NCI-H146 (cell line): ENCODE data around the gene AMER1.
"Not testable (repeated sequence)": the region's sequence is repeated elsewhere in the genome, so short reads cannot be mapped to it uniquely, and the experiment has no call there.

Experiments used
- DNase-seq: peaks from one replicate; lab custom pipeline; 2025; lab: John Stamatoyannopoulos, UW

The AMER1 gene

DNA sequence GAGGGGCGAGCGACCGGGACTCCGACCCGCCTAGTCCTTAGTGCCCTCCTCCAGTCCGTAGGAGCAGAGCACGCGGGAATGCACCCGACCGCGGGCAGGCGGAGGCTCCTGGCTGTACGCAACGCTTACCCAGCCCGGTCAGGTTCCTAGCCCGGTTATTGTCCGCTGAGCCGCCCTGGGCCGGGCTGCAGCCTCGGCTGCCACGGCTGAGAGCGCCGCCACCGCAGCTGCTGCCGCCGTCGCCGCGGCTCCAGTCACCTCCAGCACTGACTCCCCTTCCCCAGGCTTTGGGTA lies at the start of gene AMER1:
AMER1 (minus strand) TSS at position 268 of the 294 bp plus-strand sequence. CDS start 12,422 bp downstream, outside the sequence.
- no peak for DNase-seq

DNA sequence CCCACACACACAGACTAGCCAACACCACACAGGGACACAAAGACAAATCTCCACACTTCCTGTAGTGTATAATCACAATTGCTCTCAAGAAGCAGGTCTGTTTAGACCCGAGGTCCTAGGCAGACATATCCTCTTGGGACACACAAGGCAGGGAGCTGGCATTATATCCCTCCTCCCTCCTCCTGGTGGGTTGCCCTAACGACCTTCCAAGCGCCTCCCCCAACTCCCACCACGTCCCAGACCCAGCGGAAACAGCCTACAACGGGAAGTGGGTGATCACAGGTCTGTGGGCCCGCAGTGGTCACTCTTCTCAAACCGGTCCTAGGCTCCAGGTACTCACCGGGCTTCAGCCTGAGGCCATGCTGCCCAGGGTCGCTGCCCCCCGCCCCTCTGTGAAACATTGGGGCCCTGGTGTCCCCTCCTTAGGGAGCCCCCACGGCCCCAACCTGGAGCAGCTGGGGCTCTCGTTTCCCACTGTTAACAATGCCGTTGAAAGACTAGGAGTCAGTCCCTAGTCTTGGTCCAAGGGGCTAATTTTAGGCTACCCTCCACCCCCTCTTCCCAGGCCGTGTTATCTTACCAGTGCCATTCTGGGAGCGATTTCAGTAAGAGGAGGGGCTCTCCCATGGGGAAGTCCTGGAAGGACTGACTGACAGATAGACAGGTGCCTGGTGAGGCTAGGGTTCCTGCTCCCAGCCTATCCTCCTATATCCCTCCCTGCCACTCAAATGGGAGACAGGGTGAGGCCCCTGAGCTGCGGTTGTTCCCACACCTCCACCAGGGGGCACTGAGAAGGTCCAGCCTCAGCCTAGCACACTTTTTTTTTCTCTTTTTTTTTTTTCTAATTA lies 24.8 kb upstream of the AMER1 start, which contains the start of gene ASB12:
ASB12 (minus strand) TSS at position 485 of the 848 bp plus-strand sequence. CDS start 4,957 bp downstream, outside the sequence.
- DNase-seq: no peak

DNA sequence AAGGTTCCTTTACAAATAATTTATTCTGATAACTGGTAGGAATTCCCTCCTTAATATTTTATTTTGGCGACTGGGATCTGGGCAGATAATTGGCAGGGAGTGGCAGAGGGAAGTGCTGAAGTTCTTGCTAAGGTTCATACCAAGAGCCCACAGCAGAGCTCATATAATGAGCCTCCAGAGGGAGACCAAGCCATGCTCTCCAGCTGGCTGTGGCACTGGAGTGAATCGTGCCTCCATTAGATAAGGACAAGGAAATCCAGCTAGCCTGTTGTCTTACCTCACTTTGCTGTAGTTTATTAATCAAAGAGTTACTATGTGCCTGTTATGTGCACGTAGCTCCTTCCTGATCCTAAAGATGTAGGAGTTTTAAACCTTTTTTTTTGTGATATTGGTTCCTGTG lies 23.6 kb upstream of the AMER1 start:
- DNase-seq: no peak

DNA sequence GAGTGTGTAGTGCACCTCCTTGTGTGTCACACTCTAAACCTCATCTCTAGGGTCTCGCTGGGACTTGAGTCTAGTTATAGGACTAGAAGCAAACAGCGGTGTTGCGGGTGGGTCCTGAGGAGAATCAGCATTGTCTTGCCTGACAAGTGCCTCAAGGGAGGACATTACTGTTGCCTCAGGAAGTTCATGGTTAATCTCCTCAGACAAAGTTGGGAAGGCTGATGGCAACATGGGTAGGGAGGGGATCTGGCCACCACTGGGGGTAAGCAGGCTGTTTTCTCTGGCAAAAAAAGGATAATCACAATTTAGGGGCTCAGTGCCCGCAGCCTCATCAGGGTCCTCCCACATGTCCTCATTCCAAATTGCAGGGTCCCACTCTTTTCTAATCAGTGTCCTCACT lies 12.5 kb upstream of the AMER1 start:
- no peak for DNase-seq

DNA sequence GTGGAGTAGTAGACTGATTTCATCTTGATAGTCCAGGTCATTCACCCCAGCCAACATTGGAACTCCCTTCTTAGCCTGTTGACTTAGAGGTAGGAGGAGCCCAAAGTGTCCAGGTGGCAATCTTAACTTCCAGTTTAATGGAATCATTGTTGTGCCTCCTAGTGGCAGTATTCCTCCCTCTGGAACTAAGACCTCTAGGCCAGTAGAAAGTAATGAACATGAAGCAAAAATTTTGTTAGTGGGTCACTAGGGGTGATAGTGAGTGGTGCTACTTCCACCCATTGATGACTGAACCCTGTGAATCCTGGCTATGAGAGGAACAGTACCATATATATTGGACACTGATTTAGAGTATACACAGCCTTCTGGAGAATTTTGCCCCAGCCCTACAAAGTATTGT lies 8.5 kb upstream of the AMER1 start:
- DNase-seq: not testable (repeated sequence)

DNA sequence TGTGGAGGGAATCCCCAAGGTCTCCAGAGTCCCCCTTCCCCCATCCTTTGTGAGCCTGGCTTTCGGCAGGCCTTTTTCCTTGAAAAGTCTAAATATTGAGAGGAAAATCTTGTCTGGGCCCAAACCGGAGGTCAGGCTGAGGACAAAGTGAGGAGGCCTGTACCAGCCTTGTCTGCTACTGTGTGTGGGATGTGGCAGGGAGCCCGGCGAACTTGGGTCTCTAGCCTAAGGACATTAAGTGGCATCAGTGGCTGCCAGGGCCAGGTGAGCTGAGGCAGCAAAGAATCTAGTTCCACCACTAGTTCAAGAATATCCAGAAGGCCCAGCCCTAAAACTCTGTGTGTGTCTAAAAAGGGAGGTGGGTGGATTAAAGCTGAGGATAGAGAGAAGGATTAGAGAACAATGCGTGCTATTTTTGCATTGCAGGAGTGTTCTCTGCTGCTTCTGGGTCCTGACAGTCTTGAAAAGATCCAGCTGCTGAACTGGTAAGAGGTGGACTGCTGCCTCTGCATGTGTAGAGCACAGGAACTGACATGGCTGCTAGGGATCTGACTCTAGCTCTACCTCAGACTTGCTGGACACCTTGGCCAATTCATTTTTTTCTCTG lies 1.2 kb upstream of the AMER1 start:
- no peak for DNase-seq

DNA sequence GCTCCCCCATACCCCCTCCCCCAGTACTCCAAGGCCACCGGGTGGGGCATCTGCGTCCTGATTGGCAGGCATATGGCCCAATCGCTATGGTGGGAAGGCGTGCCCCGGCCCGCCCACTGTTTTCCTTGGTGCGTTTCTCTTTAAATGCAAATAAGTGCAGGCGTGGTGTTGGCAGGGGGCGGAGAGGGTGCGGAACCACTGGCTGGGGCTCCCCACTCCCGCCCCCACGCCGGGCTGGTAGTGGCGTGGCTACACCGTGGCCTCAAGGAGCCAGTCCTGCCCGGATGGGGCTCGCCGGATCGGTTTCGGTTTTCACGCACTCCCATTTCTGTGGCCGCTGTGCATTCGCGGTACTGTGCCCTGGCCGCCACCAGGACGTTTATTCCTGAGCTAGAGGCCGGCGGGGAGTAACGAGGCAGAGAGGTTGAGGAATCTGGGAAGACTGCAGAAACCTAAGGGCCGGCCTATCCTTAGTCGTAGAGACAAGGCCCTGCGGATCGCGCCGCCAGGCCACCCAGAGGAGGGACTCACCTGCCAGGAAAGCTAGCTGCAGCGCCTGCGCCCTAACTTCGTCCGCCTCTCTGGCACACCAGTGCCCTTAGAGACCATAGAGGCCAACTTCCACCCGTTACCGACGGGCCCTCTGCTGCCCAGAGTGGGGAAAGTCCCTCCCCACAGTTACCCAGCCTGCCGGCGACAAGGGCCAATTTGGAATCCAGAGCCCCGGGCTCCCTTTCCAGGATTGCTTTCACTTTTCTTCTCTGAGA lies 410 bp upstream of the AMER1 start:
- peak; percentile 95 for DNase-seq

DNA sequence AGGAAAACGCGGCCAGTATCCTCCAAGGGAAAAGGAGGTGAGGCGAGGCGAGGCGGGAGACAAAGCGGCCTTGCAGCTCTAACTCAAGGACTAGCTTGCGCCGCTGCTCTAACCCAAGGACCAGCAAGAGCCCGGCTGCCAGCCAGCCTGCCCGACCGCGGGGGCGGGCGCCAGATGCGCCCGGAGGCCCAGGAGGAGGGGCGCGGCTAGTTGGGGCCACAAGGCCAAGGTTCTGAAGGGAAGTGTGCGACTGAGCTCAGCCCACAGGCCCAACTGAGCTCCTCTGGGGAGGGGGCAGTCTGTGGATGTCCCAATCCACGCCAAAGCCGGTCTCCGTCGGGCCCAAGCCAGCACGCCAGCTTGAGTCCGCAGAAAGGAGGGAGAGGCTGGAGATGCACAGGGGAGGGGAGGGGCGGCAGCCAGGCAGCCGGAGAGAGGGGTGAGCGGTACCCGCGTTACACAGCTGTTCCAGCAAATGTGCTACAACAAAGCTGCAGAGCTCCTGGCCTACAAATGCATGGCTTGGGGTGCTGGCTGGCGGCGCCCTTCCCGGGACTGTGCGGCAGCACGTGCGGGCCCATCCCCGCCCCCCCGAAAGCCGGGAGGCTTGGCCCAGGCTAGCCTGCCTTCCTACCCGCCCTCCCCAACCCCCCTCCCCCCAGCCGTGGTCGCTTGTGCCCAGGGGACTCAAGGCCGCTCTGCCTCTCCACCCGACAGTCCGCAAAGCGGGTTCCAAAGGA lies 637 bp downstream of the AMER1 start:
- DNase-seq: peak; percentile 55

DNA sequence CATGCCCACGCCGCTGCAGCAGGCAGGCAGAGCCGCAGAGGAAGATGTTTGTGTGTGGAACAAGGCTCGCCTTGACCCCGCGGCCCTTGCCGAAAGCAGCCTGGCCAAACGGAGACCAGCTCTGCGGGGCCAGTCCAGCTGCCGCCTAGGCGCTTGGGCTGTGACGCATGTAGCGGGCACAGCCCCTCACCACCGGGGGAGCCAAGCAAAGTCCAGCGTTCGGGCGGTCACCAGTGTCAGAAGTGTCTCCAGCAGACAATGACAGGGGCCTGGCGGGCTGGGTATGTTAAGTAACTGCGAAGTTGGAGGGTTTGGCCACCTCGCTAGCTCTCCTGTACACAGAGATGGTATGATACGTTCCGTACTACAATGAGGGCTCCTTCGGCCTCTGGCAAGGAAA lies 1.3 kb downstream of the AMER1 start:
- peak; percentile 8 for DNase-seq

DNA sequence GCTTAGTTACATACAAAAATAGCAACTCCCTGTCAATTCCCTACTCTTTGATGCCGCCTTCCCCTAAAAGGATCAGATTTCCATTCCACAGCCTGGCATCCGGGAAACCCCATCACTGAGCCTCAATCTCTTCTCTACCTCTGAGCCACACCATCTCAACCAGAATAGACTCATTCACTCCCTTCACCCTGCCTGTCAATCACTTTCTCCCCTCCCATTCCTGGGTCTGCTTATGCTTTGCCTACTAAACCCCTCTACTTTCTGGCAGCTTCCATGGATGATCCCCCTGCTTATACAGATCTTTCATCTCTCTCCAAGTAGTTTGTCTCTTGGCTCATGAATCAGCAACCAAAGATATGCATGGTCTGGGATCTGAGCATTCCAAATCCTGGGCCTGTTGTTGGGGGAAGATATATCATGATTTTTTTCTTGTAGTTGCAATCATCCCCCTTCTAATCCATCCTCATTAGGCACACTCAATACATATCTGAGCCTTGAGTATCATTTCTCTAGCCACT lies 2.6 kb downstream of the AMER1 start:
- no peak for DNase-seq

DNA sequence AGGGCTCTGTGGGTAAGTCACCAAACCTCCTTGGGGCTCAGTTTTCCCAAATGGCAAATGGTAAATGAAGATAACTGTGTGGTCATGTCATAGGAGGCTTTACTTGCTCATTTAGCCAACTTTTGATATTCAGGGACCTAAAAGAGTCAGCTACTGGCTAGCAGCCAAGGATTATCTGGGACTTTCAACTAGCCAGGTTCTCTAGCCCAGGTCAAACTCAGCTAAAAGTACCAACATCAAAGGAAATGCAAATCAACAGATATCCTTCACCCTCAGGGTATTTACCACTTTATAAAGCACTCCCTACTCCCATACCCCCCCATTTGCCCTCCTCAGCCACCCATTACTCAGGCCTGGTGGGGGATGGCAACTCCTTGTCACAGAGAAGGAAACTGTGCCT lies 7.5 kb downstream of the AMER1 start:
- DNase-seq: no peak

DNA sequence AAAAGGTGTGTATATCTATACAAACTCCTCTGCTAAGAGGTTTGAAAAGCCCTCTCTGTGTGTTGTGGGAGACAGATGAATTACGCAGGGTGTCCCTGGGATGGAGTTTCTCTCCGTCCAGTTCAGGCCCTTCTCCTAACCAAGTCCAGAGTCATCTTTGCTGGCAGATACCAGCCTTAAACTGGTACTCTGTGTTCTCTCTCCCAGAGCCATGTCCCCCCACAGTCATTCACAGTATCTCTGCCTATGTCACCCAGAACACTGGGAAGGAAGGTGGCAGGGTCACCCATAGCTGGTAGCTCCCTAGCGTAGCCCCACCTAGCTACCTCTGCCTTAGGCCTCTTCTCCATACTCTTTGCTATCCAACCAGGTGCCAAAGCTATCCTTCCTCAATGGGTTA lies 8.9 kb downstream of the AMER1 start:
- DNase-seq: no peak

DNA sequence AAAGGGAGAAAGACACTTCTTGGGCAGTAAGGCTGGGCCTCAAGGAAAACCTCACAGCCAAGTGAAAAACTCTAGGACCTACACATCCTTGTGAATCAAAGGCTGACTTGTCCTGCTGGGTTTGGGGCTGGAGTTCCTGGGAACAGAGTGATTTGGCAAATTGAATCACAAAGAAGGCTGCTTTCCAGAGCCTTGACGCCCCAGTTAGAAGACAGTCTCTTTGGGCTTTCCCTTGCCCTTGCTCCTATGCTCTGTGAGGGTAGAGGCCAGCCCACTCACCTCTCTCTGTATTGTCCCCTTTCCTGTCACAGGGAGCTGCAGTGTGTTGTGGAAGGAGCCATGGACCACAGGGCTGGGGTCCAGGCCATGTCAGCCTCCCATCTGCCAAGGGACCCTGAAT lies 9.6 kb downstream of the AMER1 start:
- DNase-seq: no peak

DNA sequence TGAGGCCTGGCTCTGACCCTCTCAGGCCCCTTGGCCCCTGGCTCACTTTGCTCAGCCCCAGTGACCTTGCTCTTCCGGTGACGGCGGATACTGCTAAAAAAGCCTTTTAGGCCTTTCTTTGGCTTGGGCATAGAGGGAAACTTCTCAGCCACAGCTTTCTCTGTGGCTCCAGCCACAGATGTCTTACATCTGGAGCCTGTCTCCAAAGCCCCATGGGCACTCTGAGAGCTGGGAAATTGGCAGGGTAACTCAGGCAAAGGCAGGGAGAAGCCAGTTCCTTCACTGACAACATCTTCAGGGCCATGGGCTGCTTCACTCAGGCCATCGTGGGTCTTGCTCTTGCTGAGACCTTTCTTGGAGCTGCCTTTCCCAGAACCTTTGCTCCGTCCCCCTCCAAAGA lies 12.8 kb downstream of the AMER1 start:
- no peak for DNase-seq

DNA sequence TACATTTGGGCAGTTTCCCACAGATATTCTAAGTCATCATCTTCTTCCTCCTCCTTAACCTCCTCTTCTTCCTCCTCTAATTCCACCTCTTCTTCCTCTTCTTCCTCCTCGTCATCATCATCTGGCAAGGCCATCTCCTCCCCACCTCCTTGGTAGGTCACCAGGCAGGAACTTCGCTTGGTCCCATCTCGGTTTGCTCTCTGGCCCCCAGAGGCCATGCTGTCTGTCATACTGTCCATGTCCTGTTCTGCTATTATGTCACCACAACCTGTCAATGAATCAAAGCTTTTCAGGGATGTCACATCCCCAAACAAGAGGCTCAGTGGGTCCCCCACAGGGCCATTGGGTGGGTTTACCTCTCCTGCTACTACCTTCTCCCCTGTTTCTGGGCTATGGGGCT lies 13.5 kb downstream of the AMER1 start:
- DNase-seq: no peak

DNA sequence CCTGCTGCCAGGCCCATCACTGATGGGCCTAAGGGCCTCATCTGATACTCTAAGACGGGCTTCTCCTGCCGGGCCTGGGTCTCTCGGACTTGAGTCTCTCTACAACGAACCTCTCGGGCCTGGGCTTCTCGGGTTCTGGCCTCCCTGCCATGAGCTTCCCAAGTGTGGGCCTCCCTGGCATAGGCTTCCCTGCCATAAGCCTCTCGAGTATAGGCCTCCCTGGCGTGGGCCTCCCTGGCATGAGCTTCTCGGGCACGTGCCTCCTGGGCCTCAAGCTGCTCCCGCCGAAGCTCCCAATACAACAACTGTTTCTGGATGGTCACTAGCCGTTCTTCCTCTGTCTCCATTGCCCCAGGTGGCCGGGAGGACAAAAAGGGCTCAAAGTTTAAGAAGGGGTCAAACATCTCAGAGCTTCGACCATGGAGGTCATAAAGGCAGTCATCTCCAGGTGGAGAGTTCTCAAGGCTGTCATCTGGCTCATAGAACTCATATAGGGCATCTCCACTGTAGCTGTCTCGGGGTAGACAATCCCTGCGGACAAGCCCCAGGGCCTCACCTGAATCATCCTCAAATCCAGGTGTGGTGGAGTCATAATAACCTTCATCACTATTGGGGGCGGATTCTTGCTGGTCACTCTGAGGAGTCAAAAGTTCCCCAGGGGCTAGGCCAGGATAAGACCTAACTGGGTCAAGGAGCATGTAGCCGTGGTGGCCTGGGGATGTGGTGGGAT lies 14.1 kb downstream of the AMER1 start:
- no peak for DNase-seq

DNA sequence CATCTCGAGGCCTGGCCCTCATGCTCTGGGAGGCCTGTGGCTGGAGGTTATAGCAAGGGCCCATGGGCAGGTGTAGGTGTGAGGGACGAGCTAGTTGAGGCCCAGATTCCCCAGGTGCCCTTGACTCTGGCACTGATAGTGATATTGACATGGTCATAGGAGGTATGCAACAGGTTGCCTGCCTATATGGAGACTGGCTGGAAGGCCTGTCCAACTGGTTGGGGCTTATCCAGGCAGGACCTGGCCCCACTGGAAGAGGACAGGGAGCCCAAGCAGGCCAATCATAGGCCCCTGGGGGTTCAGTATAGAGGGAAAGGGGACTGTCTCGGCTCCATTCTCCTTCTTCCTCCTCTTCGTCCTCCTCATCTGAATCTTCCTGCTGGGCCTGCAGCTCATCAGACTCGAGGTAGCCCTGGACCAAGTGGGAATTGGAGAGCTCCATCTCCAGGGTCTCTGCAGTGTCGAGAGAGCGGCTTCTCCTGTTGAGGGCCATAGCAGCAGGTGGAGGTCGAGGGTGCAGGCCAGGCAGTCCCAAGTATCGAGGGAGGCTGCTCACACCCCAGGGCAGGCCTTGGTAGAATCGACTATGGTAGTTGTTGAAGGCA lies 15.3 kb downstream of the AMER1 start:
- no peak for DNase-seq

DNA sequence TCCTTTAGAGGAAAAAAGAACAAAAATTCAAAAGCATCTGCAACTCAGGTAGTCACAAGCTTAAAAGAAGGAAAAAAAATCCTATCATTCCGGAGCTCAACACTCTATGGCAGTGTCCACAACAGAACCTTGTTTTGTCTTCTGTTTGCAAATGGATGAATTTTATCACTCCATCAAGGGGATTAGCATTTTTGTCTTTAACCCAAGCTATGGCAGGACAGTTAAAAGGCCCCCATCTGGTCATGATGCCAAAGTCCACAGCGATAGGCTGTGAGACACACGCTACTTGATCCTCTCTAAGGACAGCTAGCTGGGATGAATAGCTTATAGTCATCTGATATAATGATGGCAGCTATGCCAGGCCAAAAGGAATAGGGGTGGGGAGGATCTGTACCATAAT lies 16.6 kb downstream of the AMER1 start:
- DNase-seq: no peak

DNA sequence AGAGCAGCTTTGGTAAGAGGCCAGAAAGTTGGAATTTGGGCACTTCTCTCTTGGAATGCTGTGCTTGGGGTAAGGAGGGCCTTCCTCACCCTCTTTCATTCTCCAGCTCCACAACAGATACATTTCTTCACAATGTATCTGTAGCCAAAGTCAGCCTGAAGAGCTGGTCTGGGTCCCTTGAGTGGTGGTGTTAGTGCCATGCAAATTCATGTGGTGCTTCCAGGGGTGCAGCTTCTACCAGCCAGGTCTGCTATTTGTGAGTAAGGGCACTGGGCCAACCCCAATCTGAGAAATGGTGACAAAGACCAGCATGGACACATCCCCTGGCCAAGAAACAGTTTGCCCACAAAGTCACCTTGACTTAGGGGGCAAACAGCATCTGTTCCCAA lies 17.8 kb downstream of the AMER1 start:
- DNase-seq: no peak

DNA sequence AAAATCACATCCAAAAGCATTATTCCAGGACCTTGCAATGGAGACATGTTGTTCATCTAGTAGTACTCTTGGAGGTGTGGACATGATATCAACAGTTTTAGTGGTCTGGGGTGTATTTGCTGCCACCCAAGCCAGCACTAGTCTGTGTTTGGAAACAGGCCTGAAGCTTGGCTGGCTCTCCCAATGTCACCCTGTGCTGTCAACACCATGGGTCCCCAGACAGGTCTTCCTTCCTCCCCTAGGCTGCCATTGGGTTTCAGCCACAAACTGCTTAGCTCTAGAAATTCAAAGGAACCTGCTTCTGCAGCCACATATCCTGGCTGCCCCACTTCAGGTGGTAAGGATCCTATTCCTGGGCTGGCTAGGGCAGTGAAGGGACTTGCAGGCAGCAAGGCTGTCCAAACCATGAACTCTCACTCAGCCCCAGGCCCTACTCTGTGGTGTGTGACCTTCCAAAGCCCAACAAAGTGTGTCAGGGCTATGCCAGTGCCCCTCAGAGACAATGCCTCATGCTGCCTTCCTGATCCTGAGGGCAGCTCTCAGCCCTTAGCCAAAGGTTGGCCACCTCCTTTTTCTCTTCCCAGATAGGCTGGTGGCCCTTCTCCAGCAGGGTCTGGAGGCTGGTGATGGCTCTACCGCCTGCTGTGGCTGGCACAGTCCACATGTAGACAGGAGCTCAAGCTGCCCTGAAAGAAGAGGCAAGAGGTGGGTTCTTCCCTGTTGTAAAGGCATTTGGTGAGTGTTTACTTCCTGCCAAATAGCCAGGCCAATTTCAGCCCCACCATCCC lies 18.3 kb downstream of the AMER1 start:
- no peak for DNase-seq
